Nephron (organoid): Measurements from ENCODE around the gene GRIA1.

Source experiments
- H3K27ac Mint-ChIP-seq, 3 experiments: 2 replicates each; pipeline ENCODE4 v1.8.0; 2020; ENCODE audit warnings: mixed read lengths in 3 of 3, mild to moderate bottlenecking in 2 of 3, moderate library complexity in 1 of 3
- H3K27me3 Mint-ChIP-seq: 2 replicates; pipeline ENCODE4 v1.8.0; 2021; ENCODE audit warnings: low read depth, mild to moderate bottlenecking, moderate library complexity, mixed read lengths
- H3K36me3 Mint-ChIP-seq: 2 replicates; pipeline ENCODE4 v1.8.0; 2020; ENCODE audit warnings: low read depth, mixed read lengths
- H3K4me1 Mint-ChIP-seq: 2 replicates; pipeline ENCODE4 v1.8.0; 2020; ENCODE audit warnings: mixed read lengths
- H3K4me3 Mint-ChIP-seq, 3 experiments: 2 replicates each; pipeline ENCODE4 v1.8.0; 2020; ENCODE audit warnings: mild to moderate bottlenecking in 3 of 3, mixed read lengths in 3 of 3, moderate library complexity in 2 of 3
- H3K9me3 Mint-ChIP-seq: 2 replicates; pipeline ENCODE4 v1.8.0; 2020; ENCODE audit warnings: mixed read lengths
- CTCF ChIP-seq, 3 experiments: fragments of 200-600 bp; sonication (generic); IDR thresholded peaks; one replicate each; pipeline ENCODE4 v1.5.0; 2021; ENCODE audit warnings: antibody characterized with exemption in 3 of 3; ENCODE audit not compliant: unreplicated experiment in 3 of 3

The GRIA1 gene

DNA sequence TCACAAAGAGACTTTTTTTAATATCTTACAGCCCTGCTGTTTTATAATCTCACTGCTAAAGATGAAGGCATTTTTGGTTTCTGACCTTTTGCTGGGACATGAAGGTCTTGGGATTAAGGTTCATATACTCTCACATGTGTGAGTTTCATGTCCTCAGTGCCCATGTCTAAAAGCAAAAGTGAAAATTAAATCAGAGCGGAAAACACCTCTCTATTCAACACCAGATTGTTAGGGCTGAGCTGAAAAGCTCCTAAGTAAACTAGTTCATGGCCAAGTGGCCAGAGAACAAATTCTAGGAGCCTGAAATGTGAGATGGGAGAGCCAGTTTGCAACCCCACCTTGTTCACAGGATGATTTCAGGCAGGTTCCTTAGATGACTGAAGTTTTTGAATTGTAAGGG is 110.9 kb downstream of the GRIA1 start:
- H3K4me3 Mint-ChIP-seq: no peak overlapping the region

DNA sequence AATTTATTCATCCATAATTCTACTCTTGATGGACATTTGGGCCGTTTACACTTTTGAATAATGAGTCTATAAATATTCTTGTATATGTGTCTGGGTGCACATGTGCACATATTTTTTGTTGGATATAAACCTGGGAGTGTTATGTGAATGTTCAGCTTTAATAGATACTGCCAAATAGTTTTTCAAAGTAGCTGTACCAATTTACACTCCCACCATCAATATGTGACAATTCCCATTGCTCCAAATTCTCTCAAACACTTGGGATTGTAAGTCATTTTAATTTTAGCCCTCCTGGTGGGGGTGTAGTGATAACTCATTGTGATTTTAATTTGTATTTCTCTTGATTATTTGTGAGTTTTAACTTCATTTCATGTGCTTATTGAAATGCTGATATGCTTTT is 114.9 kb downstream of the GRIA1 start:
- H3K27ac Mint-ChIP-seq: no peak overlapping the region
- no peaks in the 10 kb centered on the region for H3K4me1 Mint-ChIP-seq
- H3K9me3 Mint-ChIP-seq: no peaks in the 10 kb centered on the region
- H3K4me3 Mint-ChIP-seq: no peak overlapping the region
- peaks cover 2% of the 10 kb centered on the region for H3K27me3 Mint-ChIP-seq
- no peaks in the 10 kb centered on the region for H3K36me3 Mint-ChIP-seq
- TF ChIP-seq CTCF (IDR thresholded peaks at IDR 0.05; ENCODE audit: unreplicated experiment in 3 of 3): no peak

More for the DNA sequence above, 110.9 kb downstream of the GRIA1 start:
- no peaks in the 10 kb centered on the region for H3K9me3 Mint-ChIP-seq
- H3K4me1 Mint-ChIP-seq: no peaks in the 10 kb centered on the region
- no peak overlapping the region for H3K27ac Mint-ChIP-seq
- H3K27me3 Mint-ChIP-seq: peaks cover 3% of the 10 kb centered on the region
- no peak for TF ChIP-seq CTCF (IDR thresholded peaks at IDR 0.05; ENCODE audit: unreplicated experiment in 3 of 3)
- H3K36me3 Mint-ChIP-seq: no peaks in the 10 kb centered on the region

- Mint-ChIP-seq H3K27me3 (no peaks in the 10 kb centered on the region), H3K9me3 (no peaks in the 10 kb centered on the region), H3K4me1 (no peaks in the 10 kb centered on the region), H3K4me3 (no peak overlapping the region), H3K36me3 (no peaks in the 10 kb centered on the region), H3K27ac (no peak overlapping the region)
- TF ChIP-seq CTCF (IDR thresholded peaks at IDR 0.05; ENCODE audit: unreplicated experiment in 3 of 3): no peak
These were observed 119.5 kb downstream of the GRIA1 start for GRCh38 chr5:153610009-153610408.

DNA sequence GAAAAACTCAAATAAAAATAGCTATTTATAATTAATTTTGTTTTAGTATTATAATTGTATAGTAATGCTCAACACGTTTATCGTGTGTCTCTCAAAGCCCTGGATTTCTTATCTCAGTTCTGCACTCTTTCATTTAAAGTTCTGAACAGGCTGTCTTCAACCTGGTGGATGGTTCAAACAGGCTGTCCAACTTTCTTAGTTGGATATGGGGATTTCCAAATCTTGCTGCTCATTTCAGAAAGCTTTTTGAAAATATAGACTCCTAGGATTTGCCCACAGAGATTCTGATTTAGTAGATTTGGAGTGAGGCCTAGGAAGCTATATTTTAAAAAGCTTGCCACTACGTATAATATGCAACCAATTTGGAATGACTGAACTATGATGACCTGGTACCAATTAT is 120.3 kb downstream of the GRIA1 start:
- Mint-ChIP-seq H3K27me3 (no peaks in the 10 kb centered on the region), H3K27ac (no peak overlapping the region), H3K4me1 (no peaks in the 10 kb centered on the region), H3K4me3 (no peak overlapping the region), H3K9me3 (no peaks in the 10 kb centered on the region), H3K36me3 (no peaks in the 10 kb centered on the region)
- no peak for TF ChIP-seq CTCF (IDR thresholded peaks at IDR 0.05; ENCODE audit: unreplicated experiment in 3 of 3)

DNA sequence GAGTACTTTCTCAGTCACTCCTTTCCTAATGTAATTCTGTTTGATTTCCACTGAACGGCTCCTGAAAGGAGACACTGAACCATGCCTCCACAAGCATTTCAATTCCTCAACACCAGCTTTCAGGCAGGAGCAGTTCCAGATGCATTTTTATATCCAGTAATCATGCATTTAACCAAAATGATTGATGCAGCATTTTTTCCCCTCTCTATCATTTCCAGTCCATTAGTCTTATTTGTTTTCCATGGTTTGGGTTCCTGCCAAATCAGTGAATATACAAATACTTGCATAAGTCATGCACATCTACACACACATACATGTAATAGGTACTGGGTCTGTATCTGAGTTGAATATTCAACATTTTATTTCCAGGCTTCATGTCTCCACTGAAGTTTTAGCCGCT is 122.7 kb downstream of the GRIA1 start:
- Mint-ChIP-seq H3K4me3 (no peak overlapping the region), H3K27ac (no peak overlapping the region), H3K36me3 (no peaks in the 10 kb centered on the region), H3K4me1 (peaks cover under 1% of the 10 kb centered on the region), H3K27me3 (peaks cover under 1% of the 10 kb centered on the region), H3K9me3 (no peaks in the 10 kb centered on the region)
- no peak for TF ChIP-seq CTCF (IDR thresholded peaks at IDR 0.05; ENCODE audit: unreplicated experiment in 3 of 3)

DNA sequence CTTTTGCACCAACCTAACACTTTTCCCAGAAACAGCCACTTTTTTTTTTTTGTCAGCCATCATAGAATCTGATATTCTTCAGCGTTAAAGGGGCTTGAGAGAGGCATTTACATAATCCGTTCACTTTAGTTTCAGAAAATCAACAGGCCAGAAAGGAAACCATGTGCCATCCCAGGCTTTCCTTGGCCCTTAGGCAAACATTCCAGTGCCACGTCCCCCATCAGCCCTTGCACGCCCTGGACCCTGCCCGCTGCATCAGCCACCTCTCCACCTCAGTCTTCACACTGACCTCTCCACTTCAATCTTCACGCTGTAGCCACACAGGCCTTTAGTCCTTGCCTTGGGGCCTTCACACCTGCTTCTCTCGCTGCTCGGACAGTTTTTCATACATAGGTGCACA is 123.2 kb downstream of the GRIA1 start:
- H3K9me3 Mint-ChIP-seq: no peaks in the 10 kb centered on the region
- H3K36me3 Mint-ChIP-seq: no peaks in the 10 kb centered on the region
- TF ChIP-seq CTCF (IDR thresholded peaks at IDR 0.05; ENCODE audit: unreplicated experiment in 3 of 3): no peak
- H3K27ac Mint-ChIP-seq: peak overlapping the region in 1 of 3 experiments; percentile 7
- H3K4me3 Mint-ChIP-seq: no peak overlapping the region
- H3K4me1 Mint-ChIP-seq: peaks cover 5% of the 10 kb centered on the region
- peaks cover 5% of the 10 kb centered on the region for H3K27me3 Mint-ChIP-seq
